Endothelial cell of umbilical vein (primary cell): ENCODE data around the gene PSPN.

Source experiments
- TF ChIP-seq, protein P1 (sequence below), 2 donors: IDR thresholded peaks; 1 replicate in 1 of 2; 2 replicates in 1 of 2; pipeline ENCODE4 v1.5.1; 2011; ENCODE audit warnings: low read length in 2 of 2, mild to moderate bottlenecking in 2 of 2, moderate library complexity in 2 of 2, control low read depth in 1 of 2, inconsistent platforms in 1 of 2, low read depth in 1 of 2; ENCODE audit not compliant: insufficient read depth in 1 of 2; ENCODE audit errors: extremely low read depth in 1 of 2
- TF ChIP-seq, protein P2 (sequence below): IDR thresholded peaks from 2 replicates; pipeline ENCODE4 v1.6.1; 2011; ENCODE audit not compliant: insufficient read depth, insufficient read length

- TF ChIP-seq, protein P1, sequence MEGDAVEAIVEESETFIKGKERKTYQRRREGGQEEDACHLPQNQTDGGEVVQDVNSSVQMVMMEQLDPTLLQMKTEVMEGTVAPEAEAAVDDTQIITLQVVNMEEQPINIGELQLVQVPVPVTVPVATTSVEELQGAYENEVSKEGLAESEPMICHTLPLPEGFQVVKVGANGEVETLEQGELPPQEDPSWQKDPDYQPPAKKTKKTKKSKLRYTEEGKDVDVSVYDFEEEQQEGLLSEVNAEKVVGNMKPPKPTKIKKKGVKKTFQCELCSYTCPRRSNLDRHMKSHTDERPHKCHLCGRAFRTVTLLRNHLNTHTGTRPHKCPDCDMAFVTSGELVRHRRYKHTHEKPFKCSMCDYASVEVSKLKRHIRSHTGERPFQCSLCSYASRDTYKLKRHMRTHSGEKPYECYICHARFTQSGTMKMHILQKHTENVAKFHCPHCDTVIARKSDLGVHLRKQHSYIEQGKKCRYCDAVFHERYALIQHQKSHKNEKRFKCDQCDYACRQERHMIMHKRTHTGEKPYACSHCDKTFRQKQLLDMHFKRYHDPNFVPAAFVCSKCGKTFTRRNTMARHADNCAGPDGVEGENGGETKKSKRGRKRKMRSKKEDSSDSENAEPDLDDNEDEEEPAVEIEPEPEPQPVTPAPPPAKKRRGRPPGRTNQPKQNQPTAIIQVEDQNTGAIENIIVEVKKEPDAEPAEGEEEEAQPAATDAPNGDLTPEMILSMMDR (IDR thresholded peaks at IDR 0.05; ENCODE audit: extremely low read depth in 1 of 2, insufficient read depth in 1 of 2, low read depth in 1 of 2, low read length in 2 of 2), result no peak
- TF ChIP-seq, protein P2, sequence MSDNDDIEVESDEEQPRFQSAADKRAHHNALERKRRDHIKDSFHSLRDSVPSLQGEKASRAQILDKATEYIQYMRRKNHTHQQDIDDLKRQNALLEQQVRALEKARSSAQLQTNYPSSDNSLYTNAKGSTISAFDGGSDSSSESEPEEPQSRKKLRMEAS, result no peak
Observed at GRCh38 chr19:6378486-6378885, 2.8 kb upstream of the PSPN start.
